Stimulated activated effector memory CD8-positive, alpha-beta T cell treated with anti-CD3 and anti-CD28 coated beads, Interleukin-12 subunit alpha, Interleukin-12 subunit beta, amount 100 ng/mL, for 72 hours (primary cell): Measurements from ENCODE around the gene ANXA3.

Experiments used
- ATAC-seq: fragments of 150-1000 bp; cut with Tn5 transposase; 2 replicates; pipeline ENCODE4 v1.10.0; 2021
- DNase-seq, 2 donors: peaks; one replicate each; pipeline ENCODE4 v3.0.0; 2021 to 2022; ENCODE audit warnings: low spot score in 2 of 2
- H3K27ac Mint-ChIP-seq: one replicate; pipeline ENCODE4 v1.8.0; 2022; ENCODE audit warnings: mild to moderate bottlenecking, mixed read lengths
- H3K36me3 Mint-ChIP-seq: one replicate; pipeline ENCODE4 v1.8.0; 2022; ENCODE audit warnings: mild to moderate bottlenecking, mixed read lengths
- H3K4me1 Mint-ChIP-seq: one replicate; pipeline ENCODE4 v1.8.0; 2022; ENCODE audit warnings: mixed read lengths
- H3K4me3 Mint-ChIP-seq: one replicate; pipeline ENCODE4 v1.8.0; 2022; ENCODE audit warnings: mild to moderate bottlenecking, mixed read lengths
- H3K9me3 Mint-ChIP-seq: one replicate; pipeline ENCODE4 v1.8.0; 2022; ENCODE audit warnings: mixed read lengths

Gene ANXA3

GRCh38 chr4:78610546-78611214 is 59.1 kb downstream of the ANXA3 start:
- ATAC-seq (no peak), DNase-seq (no peak)
- Mint-ChIP-seq H3K36me3 (no peaks in the 10 kb centered on the region), H3K27ac (no peak overlapping the region), H3K9me3 (no peaks in the 10 kb centered on the region), H3K4me1 (no peaks in the 10 kb centered on the region), H3K4me3 (no peak overlapping the region)

DNA sequence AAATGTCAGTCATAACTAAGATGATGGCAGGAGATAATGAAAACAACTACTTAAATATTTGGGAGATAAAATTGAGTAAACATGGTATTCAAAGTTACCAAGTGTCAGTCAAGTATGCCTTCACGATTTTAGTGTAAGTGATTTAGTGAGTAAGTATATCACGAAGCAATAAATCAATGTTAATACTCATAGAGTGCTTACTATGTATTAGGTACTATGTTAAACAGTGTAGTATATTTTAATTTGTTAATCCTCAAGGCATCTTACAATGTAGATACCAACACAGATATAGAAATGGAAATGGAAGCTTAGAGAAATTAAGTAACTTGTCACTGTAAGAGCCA is 59.6 kb downstream of the ANXA3 start:
- H3K4me3 Mint-ChIP-seq, result no peak overlapping the region
- no peaks in the 10 kb centered on the region for H3K9me3 Mint-ChIP-seq
- H3K36me3 Mint-ChIP-seq, result no peaks in the 10 kb centered on the region
- no peak for ATAC-seq
- no peak for DNase-seq
- no peak overlapping the region for H3K27ac Mint-ChIP-seq
- H3K4me1 Mint-ChIP-seq, result no peaks in the 10 kb centered on the region

DNA sequence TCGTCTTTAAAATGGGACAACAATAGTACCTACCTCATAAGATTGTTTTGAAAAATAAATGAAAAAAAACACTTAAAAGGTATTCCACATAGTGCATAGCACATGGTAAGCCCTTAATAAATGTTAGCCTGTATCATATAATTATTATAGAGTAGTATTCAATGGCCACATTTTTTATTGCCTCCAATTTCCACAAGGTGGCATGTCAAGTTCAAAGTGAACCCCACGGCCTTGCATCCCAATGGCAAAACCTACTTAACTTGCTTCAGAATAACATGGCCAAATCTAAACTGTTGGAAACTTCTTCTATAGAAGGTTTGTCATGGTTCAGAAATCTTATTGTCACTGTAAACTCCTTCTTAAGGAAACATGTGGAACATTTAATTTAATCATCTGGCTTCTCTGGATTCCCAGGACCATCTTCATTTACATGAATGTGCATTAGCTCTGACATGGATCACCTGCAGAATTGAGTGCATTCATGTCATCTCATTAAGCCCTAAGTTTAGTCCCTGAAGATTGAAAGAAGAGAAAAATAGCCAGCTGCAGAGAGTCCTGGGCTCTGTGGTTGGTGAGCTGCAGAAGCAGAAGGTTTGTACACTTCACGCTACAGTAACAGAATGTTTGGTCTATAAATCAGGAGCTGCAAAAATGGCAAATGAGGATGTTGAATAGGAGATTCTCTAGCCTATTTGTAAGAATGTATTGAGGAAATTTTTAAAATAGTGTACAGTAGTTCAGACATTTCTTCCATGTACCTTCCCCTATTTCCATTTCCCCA is 61.0 kb downstream of the ANXA3 start:
- Mint-ChIP-seq H3K4me3 (no peak overlapping the region), H3K4me1 (no peaks in the 10 kb centered on the region), H3K9me3 (no peaks in the 10 kb centered on the region), H3K27ac (no peak overlapping the region), H3K36me3 (no peaks in the 10 kb centered on the region)
- no peak for ATAC-seq
- no peak for DNase-seq

DNA sequence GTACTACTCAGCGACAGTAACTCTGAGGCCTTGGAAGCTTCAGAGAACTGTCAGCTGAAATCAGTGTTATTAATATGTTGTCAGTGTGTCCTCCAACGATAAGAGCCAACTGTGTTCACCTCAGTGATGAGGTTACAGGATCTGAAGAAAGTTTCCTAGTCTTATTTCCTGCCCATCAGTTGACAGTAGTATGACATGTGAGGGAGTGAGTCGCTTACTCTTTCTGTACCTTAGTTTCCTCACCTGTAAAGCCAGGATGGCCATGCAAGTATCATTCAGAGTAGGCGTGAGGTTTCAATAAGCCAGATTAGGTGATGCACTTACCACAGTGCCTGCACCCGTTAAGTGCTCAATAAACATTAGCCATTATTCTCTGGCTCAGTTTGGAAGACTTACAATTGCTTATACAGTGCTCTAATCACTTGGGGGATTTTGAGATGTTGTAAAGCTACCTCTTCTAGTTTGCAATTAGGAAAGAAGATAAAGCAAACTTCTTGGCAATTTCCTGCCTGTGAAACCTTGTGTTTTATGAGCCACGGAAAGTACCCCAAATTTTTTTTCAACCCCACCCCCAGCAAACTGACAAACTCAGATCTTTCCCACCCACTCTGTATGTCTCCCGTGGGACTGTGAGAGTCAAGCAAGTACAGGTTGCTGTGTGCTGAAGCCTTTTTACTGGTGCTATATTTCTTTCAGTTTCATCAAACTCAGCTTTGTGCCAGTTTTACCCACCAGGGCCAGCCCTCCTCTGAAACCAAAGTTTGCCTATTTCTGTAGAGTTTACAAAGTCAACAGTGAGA is 62.2 kb downstream of the ANXA3 start:
- Mint-ChIP-seq H3K4me3 (no peak overlapping the region), H3K27ac (no peak overlapping the region), H3K9me3 (no peaks in the 10 kb centered on the region), H3K4me1 (no peaks in the 10 kb centered on the region), H3K36me3 (no peaks in the 10 kb centered on the region)
- peak; percentile 45 for ATAC-seq
- no peak for DNase-seq

- Mint-ChIP-seq H3K4me1 (no peaks in the 10 kb centered on the region), H3K27ac (no peak overlapping the region), H3K9me3 (no peaks in the 10 kb centered on the region), H3K4me3 (no peak overlapping the region), H3K36me3 (no peaks in the 10 kb centered on the region)
- ATAC-seq, result no peak
- DNase-seq, result no peak
Observed at GRCh38 chr4:78616046-78616498, 64.5 kb downstream of the ANXA3 start.

- Mint-ChIP-seq H3K4me3 (no peak overlapping the region), H3K9me3 (no peaks in the 10 kb centered on the region), H3K36me3 (no peaks in the 10 kb centered on the region), H3K27ac (no peak overlapping the region), H3K4me1 (no peaks in the 10 kb centered on the region)
- ATAC-seq (no peak), DNase-seq (no peak)
Observed at GRCh38 chr4:78618436-78618835, 66.9 kb downstream of the ANXA3 start.

- H3K4me3 Mint-ChIP-seq, result no peak overlapping the region
- H3K27ac Mint-ChIP-seq, result no peak overlapping the region
- no peak for DNase-seq
- no peaks in the 10 kb centered on the region for H3K9me3 Mint-ChIP-seq
- peak; percentile 35 for ATAC-seq
- no peaks in the 10 kb centered on the region for H3K4me1 Mint-ChIP-seq
- H3K36me3 Mint-ChIP-seq, result no peaks in the 10 kb centered on the region
Observed at GRCh38 chr4:78621395-78621794, 69.8 kb downstream of the ANXA3 start.

DNA sequence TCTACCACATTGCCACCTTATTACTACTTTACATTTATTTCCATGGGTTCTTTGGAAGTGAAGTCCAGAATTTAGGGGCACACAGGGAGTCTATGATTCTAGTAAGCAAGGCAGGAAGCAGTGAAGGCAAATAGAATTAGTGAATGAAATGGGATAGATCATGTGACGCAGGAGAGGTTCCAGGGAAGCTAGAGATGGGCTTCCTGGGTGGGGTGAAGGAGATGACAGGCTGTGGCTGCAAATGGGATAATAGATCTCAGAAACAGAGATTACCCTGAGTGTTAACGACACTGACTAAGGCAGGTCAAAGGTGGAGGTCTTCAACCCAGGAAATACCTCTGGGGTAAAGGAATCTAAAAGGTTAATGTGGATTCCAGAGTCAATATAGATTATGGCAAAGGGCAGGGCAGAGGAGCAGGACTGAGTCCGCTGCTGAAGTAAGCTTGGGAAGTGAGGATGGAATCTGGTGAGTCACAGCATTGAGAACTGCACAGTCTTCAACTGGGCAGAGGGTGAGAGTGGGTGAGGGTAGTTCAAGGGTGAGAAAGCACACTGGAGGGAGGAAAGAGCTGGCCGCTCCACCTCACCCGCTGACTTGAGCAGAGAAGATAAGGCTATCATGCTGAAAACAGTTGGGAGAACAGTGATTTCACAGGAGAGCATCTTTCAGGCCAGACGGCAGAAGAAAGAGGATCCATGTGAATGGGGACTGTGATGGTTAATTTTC is 70.8 kb downstream of the ANXA3 start:
- Mint-ChIP-seq H3K36me3 (no peaks in the 10 kb centered on the region), H3K4me1 (no peaks in the 10 kb centered on the region), H3K9me3 (no peaks in the 10 kb centered on the region), H3K4me3 (no peak overlapping the region), H3K27ac (no peak overlapping the region)
- DNase-seq (no peak), ATAC-seq (no peak)

- H3K4me3 Mint-ChIP-seq, result no peak overlapping the region
- no peaks in the 10 kb centered on the region for H3K36me3 Mint-ChIP-seq
- H3K9me3 Mint-ChIP-seq, result no peaks in the 10 kb centered on the region
- ATAC-seq, result no peak
- H3K4me1 Mint-ChIP-seq, result no peaks in the 10 kb centered on the region
- DNase-seq, result no peak
- H3K27ac Mint-ChIP-seq, result no peak overlapping the region
Observed at GRCh38 chr4:78624048-78624447, 72.5 kb downstream of the ANXA3 start.

- DNase-seq (no peak), ATAC-seq (no peak)
- no peaks in the 10 kb centered on the region for H3K9me3 Mint-ChIP-seq
- H3K36me3 Mint-ChIP-seq, result no peaks in the 10 kb centered on the region
- no peak overlapping the region for H3K27ac Mint-ChIP-seq
- no peak overlapping the region for H3K4me3 Mint-ChIP-seq
- no peaks in the 10 kb centered on the region for H3K4me1 Mint-ChIP-seq
Observed at GRCh38 chr4:78625073-78625472, 73.5 kb downstream of the ANXA3 start.

- H3K36me3 Mint-ChIP-seq, result no peaks in the 10 kb centered on the region
- H3K4me3 Mint-ChIP-seq, result no peak overlapping the region
- ATAC-seq, result peak; percentile 52
- DNase-seq, result no peak
- H3K9me3 Mint-ChIP-seq, result no peaks in the 10 kb centered on the region
- no peak overlapping the region for H3K27ac Mint-ChIP-seq
- no peaks in the 10 kb centered on the region for H3K4me1 Mint-ChIP-seq
Observed at GRCh38 chr4:78627046-78627965, 75.7 kb downstream of the ANXA3 start.

DNA sequence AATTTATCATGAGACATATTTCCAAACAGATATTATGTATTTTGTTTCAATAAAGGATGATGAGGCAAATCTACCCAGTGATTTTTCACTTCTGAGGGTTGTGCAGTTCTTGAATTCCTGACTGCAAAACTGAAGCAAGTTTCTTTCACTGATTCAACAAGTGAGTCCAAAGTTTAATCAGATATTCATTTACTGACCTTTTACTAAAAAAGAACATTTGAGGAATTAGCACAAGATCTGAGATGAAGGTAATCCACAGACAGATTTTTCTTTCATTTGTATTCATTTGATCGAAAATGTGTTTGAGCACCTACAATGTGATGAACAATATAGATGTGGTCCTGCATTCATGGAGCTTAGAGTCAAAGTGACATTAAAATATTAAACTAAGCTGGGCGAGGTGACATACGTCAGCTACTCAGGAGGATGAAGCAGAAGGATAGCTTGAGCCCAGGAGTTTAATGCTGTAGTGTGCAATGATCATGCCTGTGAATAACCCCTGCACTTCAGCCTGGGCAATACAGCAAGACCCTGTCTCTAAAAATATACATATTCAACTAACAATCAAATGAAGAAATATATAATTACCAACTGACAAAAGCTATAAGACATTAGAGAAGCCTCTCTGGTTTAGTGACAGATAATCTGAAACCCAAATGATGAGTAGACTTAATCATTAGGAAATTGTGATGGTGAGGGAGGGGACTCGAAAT is 76.6 kb downstream of the ANXA3 start:
- H3K9me3 Mint-ChIP-seq, result no peaks in the 10 kb centered on the region
- H3K4me3 Mint-ChIP-seq, result no peak overlapping the region
- no peaks in the 10 kb centered on the region for H3K36me3 Mint-ChIP-seq
- H3K27ac Mint-ChIP-seq, result no peak overlapping the region
- H3K4me1 Mint-ChIP-seq, result no peaks in the 10 kb centered on the region
- ATAC-seq, result no peak
- no peak for DNase-seq

GRCh38 chr4:78629991-78630541 is 78.5 kb downstream of the ANXA3 start:
- Mint-ChIP-seq H3K4me3 (no peak overlapping the region), H3K36me3 (no peaks in the 10 kb centered on the region), H3K4me1 (no peaks in the 10 kb centered on the region), H3K27ac (no peak overlapping the region), H3K9me3 (no peaks in the 10 kb centered on the region)
- DNase-seq (no peak), ATAC-seq (no peak)

- H3K27ac Mint-ChIP-seq, result no peak overlapping the region
- no peak for DNase-seq
- no peak for ATAC-seq
- H3K36me3 Mint-ChIP-seq, result no peaks in the 10 kb centered on the region
- H3K9me3 Mint-ChIP-seq, result no peaks in the 10 kb centered on the region
- H3K4me1 Mint-ChIP-seq, result no peaks in the 10 kb centered on the region
- H3K4me3 Mint-ChIP-seq, result no peak overlapping the region
Observed at GRCh38 chr4:78630615-78631014, 79.0 kb downstream of the ANXA3 start.
